Measurements from ENCODE around the gene APBB2. TPM values are rescaled to one million over a fixed set of nuclear protein-coding genes. Genes with fewer than 3 reads are reported as not detected.

Gene APBB2
- total RNA-seq, 2 donors from 2014 or later = 34.8 to 42.8 TPM

GRCh38 chr4:40789771-40790170 lies 424.6 kb downstream of the APBB2 start:
- no peaks in the 10 kb centered on the region for H3K4me1 ChIP-seq
- WGBS, 2 donors = 88 to 90% methylated on average over 3 of the region's 3 CpGs
- DNase-seq = no peak
- no peaks in the 10 kb centered on the region for H3K36me3 ChIP-seq (replicated peaks in 1 of 2; ENCODE audit: insufficient read depth in 1 of 2, low read depth in 2 of 2)
- no peak overlapping the region for H3K4me3 ChIP-seq
- intact Hi-C loops (cut with DNase I) = no loop called here
- H3K27me3 ChIP-seq = no peaks in the 10 kb centered on the region
- ATAC-seq = no peak
- TF ChIP-seq POLR2A (IDR thresholded peaks at IDR 0.05) (no peak), CTCF (IDR thresholded peaks at IDR 0.05) (no peak)
- no peaks in the 10 kb centered on the region for H3K9me3 ChIP-seq
- H3K27ac ChIP-seq = no peak overlapping the region

GRCh38 chr4:40789031-40789430 lies 425.3 kb downstream of the APBB2 start:
- no peaks in the 10 kb centered on the region for H3K27me3 ChIP-seq
- no peaks in the 10 kb centered on the region for H3K4me1 ChIP-seq

GRCh38 chr4:40788331-40788730 lies 426.0 kb downstream of the APBB2 start:
- no peak for ATAC-seq
- WGBS, 2 donors = 69 to 85% methylated on average over 2 of the region's 2 CpGs

More at GRCh38 chr4:40789031-40789430, 425.3 kb downstream of the APBB2 start:
- intact Hi-C loops (cut with DNase I) = no loop called here
- TF ChIP-seq POLR2A (IDR thresholded peaks at IDR 0.05) = no peak
- TF ChIP-seq CTCF (IDR thresholded peaks at IDR 0.05) = no peak
- H3K36me3 ChIP-seq (replicated peaks in 1 of 2; ENCODE audit: insufficient read depth in 1 of 2, low read depth in 2 of 2) = no peaks in the 10 kb centered on the region
- no peaks in the 10 kb centered on the region for H3K9me3 ChIP-seq
- H3K4me3 ChIP-seq = no peak overlapping the region
- H3K27ac ChIP-seq = no peak overlapping the region
- 59 to 70% methylated on average over 1 of the region's 1 CpG for WGBS, 2 donors
- no peak for ATAC-seq
- no peak for DNase-seq

GRCh38 chr4:40785727-40786126 lies 428.6 kb downstream of the APBB2 start:
- intact Hi-C loops (cut with DNase I) = no loop called here
- Histone ChIP-seq H3K4me3 (no peak overlapping the region), H3K27me3 (no peaks in the 10 kb centered on the region), H3K27ac (no peak overlapping the region), H3K36me3 (replicated peaks in 1 of 2; ENCODE audit: insufficient read depth in 1 of 2, low read depth in 2 of 2) (no peaks in the 10 kb centered on the region), H3K4me1 (no peaks in the 10 kb centered on the region), H3K9me3 (no peaks in the 10 kb centered on the region)
- DNase-seq (no peak), ATAC-seq (no peak)
- 95 to 97% methylated on average over 12 of the region's 12 CpGs for WGBS, 2 donors
- TF ChIP-seq CTCF (IDR thresholded peaks at IDR 0.05) = no peak
- no peak for TF ChIP-seq POLR2A (IDR thresholded peaks at IDR 0.05)

More at GRCh38 chr4:40788331-40788730, 426.0 kb downstream of the APBB2 start:
- TF ChIP-seq POLR2A (IDR thresholded peaks at IDR 0.05) (no peak), CTCF (IDR thresholded peaks at IDR 0.05) (no peak)
- H3K4me1 ChIP-seq = no peaks in the 10 kb centered on the region
- H3K9me3 ChIP-seq = no peaks in the 10 kb centered on the region
- H3K27ac ChIP-seq = no peak overlapping the region
- intact Hi-C loops (cut with DNase I) = no loop called here
- DNase-seq = no peak
- H3K36me3 ChIP-seq (replicated peaks in 1 of 2; ENCODE audit: insufficient read depth in 1 of 2, low read depth in 2 of 2) = no peaks in the 10 kb centered on the region
- H3K27me3 ChIP-seq = no peaks in the 10 kb centered on the region
- no peak overlapping the region for H3K4me3 ChIP-seq

- no peak overlapping the region for H3K27ac ChIP-seq
- DNase-seq (no peak), ATAC-seq (no peak)
- 89 to 91% methylated on average over 2 of the region's 2 CpGs for WGBS, 2 donors
- H3K4me1 ChIP-seq = no peaks in the 10 kb centered on the region
- H3K27me3 ChIP-seq = no peaks in the 10 kb centered on the region
- no peak overlapping the region for H3K4me3 ChIP-seq
- no peaks in the 10 kb centered on the region for H3K36me3 ChIP-seq (replicated peaks in 1 of 2; ENCODE audit: insufficient read depth in 1 of 2, low read depth in 2 of 2)
- TF ChIP-seq POLR2A (IDR thresholded peaks at IDR 0.05) = no peak
- no peak for TF ChIP-seq CTCF (IDR thresholded peaks at IDR 0.05)
- no peaks in the 10 kb centered on the region for H3K9me3 ChIP-seq
- intact Hi-C loops (cut with DNase I) = no loop called here
Observed at GRCh38 chr4:40782876-40783275, 431.5 kb downstream of the APBB2 start.
